Brain pericyte (primary cell): Measurements from ENCODE around the gene BTBD10.

Source experiments
- DNase-seq: peaks from one replicate; pipeline ENCODE4 v3.0.0-alpha.2; 2012; ENCODE audit warnings: low read depth, low spot score

Gene BTBD10

GRCh38 chr11:13375798-13376197 lies 87.2 kb downstream of the BTBD10 start:
- no peak for DNase-seq

DNA sequence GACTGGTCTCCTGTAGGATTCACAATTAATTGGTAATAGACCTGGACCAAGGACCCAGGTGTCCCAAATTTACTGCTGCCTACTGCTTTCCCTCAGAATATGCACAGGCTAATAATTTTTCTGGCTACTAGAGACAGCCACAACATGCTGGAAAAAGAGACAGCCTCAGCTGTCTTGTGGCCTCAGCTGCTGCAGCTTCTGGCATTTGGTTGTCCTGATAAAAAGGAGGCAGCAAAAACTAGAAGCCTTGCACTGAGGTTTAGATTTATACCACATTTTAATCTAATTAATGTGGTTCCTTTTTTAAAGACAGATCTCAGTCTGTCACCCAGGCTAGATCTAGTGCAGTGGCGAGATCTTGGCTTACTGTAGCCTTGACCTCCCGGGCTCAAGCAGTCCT lies 89.8 kb downstream of the BTBD10 start:
- DNase-seq, result no peak

GRCh38 chr11:13368041-13368446 lies 95.0 kb downstream of the BTBD10 start:
- DNase-seq, result no peak

DNA sequence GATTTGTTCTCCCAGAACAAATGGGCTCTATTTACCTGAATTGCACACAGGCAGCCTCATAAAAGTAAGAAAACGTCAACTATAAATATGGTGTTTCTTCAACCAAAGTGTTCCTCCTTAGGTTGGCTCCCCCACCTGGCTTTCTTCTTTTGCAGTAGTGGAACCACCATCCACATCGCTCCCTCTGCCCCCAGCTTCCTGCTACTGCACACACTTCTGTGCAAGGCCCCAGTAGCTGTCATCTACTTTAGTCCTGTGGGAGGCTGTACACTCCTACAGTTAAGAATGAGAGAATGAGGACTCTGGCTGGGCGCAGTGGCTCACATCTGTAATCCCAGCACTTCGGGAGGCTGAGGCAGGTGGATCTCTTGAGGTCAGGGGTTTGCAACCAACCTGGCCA lies 95.9 kb downstream of the BTBD10 start:
- no peak for DNase-seq

GRCh38 chr11:13366266-13367026 lies 96.6 kb downstream of the BTBD10 start:
- DNase-seq, result no peak

- no peak for DNase-seq
These were observed 98.6 kb downstream of the BTBD10 start for GRCh38 chr11:13364388-13364787.

DNA sequence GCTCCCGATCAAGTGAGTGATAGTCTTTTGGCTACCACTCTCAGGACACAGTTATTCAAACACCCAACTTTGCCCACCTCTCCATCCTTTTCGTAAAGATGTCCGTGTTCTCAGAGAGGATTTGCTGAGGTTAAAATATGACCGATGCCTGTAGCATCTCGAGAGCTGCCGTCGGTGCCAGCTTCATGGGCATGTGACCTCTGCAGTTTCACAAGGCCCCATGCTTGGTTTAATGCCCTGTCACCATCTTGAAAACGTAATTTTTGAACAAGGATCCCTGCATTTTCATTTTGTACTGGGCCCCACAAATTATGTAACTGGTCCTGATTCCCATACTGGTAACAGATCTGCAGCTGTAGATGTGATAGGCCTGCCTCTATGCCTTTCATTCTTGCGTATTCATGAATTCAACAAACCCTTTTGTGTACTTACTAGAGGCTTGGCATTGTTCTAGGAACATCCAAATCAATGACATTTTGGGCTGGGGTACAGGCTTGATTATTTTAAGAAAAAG lies 100.4 kb downstream of the BTBD10 start:
- no peak for DNase-seq

DNA sequence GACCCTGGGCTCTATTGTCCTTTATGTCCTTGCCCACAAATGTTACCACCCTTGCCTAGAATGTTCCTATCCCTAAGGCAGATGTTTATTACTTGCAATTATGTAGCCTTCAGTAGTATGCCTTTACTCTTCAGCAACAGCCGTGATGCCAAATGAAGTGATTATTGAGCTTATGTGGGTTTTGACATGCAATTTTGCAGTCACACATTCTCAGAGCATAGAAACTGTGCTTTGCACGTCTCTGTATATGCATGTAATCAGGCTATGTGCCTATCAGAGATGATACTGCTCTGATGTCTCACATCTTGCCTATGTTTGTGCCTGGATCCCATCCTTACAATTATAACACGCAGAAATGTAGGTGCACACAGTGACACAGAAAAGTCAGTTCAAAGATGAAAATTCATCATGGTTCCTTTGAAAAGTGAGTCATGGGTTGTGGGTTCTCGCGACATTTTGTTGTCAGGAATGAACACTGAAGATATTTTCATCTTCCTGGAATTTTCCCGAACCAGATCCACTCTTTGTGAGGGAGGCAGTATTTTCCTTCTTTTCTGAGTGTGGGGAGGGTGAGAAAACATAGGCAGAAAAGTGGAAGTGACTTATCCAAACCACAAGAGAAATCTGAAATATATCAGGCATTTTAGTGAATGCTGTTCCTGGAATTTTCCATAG lies 104.3 kb downstream of the BTBD10 start:
- no peak for DNase-seq

DNA sequence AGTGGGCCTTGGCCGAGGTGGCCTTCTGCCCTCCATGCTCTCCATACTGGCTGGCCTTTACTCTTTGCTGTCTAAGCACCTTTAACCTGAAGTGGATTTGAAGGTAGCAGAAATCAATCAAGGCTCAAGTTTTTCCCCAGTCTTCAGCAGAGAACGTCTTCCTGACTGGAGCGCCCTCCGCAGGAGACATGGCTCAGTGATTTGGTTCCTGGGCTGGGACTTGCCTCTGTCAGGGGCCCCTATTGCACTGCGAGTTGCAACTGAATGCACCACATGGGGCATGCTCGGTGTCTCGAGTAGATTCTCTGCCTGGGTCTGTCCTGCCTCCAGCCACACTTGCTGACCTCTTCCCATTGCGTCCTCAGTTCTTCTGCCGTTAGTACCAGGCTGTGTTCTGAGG lies 105.8 kb downstream of the BTBD10 start:
- DNase-seq, result no peak

DNA sequence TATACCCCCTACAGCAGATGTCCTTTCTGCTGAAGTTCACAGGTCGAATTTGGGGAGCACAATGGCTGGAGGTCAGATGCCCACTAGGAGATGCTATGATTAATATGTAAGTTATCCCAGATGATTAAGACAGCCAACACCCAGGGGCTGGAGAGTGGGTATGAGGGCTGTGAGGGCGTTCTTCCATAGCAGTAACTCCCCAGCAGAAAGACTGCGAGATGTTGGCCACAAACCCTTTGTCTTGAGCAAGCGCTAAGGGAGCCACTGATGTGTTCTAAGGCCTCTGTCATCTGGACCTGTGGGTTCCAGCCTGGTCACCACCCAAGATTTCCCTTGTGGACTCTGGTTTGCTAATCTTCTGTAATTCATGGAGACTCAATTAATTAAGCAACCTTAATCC lies 107.8 kb downstream of the BTBD10 start:
- DNase-seq, result no peak

- no peak for DNase-seq
These were observed 108.7 kb downstream of the BTBD10 start for GRCh38 chr11:13354335-13354734.

DNA sequence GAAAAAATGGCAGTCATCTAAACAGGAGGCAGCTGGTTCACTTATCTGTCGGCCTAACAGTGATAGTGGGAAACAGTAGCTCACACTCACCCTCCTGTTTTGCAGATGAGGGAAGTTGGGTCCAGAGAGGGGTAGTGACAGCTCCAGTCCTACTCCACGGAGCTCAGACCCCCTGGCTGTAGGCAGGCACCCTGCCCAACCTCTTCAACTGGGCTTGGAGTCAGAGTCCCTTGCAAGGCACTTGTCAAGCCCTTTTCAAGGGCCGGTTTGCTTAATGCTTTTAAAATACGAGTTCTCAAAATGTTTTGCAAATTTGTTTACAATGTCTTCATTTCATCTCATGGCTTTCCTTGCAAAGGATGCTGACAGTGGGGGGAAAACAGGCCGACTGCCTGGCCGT lies 110.3 kb downstream of the BTBD10 start:
- DNase-seq, result no peak

GRCh38 chr11:13349581-13349980 lies 113.4 kb downstream of the BTBD10 start:
- DNase-seq, result no peak

DNA sequence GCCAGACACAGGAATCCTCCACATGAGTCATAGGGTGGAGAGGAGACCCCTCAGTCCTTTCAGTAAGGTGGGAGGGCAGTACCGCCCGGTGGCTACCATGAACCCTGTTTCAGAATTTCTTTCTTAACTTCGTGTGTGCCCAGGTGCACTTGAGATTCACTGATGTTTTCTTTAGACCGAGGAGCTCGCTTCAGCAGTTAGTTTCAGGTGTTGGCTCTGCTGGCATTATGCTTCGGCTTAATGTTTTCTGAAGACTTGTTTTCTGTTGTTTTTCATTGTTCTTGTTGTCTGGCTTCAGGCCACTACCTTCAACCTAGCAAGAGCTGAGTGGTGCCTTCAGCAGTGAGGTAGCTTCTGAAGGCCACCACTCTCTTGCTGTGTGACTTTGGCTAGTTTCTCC lies 114.0 kb downstream of the BTBD10 start:
- DNase-seq, result no peak

GRCh38 chr11:13348305-13348704 lies 114.7 kb downstream of the BTBD10 start:
- no peak for DNase-seq

DNA sequence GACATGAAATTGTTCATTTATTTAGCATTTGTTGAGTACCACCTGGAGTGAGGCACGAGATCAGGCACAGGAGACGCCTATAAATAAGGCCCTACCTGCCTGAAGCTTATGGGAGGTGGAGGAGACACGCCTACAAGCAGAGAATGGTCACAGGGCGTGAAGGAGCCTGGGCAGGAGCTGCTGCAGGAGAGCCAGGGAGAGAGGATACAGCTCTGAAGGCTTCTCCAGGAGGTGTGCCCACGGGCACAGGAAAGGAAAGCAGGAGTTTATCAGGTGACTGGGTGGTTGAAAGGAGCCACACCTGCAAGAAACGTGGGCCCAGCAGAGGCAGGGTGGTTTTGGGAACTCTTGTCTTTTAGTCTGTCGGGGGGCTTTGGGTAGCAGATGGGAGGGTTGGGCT lies 115.1 kb downstream of the BTBD10 start:
- no peak for DNase-seq

- DNase-seq, result no peak
These were observed 116.6 kb downstream of the BTBD10 start for GRCh38 chr11:13346470-13346869.

DNA sequence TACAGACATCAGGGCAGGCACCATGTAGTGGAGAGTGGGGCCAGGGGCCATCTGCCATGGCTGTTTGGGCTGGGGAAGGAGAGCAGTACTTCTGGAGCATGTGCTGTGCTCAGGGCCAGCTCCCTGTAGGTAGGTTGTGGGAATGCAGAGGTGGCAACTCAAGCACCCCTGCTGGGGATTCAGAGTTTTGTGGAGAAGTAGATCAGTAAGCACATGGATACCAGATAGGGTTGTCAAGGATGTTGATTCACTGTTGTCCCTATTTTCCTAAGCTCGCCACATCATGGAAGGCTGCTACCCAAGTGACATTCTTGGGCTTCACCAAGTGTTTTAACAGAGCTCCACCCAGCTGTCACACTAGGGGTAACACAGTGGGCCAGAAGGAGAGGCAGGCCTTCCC lies 118.2 kb downstream of the BTBD10 start:
- no peak for DNase-seq

DNA sequence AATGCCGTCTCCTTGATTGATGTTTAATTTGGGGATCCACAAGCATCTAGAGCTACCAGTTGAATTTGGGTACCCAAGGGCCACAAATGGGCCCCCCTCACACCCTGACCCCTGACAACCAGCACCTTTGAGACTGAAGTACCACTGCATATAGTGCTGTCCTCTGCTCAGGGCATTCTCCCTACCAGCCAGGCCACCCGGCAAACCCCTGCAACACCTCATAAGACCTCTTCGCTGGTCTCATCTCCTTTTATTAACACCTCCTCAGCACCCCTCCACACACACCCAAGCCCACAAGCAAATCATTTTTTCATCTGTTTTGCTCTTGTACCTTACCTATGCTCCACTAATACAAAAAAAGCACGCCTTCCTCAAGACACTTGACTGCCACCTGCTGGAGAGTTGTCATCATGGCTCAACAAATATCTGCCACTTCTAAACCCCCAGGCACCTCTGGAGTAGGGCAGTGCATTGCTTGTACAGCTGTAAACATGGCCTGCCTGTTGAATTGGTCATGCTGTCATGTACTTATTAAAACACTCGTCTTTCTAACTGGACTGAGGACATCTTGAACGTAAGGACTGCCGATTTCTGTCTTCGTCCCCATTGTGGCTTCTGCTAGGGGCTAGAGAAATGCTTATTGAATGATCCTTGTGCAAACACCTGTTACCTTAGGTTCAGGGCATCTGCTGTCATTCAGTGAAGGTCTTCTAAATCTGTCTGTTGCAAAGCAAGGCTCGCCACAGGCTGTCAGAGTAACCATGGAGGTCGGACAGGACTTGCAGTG lies 118.9 kb downstream of the BTBD10 start:
- DNase-seq, result no peak

DNA sequence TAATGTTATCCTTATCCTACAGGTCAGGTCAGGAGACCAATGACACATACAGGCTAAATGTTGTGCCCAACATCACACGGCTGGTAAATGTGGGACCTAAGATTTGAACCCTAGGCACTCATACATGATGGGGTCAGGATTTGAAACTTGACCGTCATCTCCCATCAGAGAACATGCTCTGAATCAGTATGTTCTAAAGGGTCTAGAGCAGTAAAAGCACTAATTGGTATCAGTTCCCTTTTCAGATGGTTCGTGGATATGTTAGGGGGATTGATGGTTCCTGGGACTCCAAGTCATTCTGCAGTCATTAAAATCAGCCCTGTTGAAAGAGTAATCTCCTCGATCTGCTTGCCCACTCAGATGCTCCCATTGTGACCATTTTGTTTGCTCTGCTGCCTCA lies 120.0 kb downstream of the BTBD10 start:
- no peak for DNase-seq

GRCh38 chr11:13341026-13341425 lies 122.0 kb downstream of the BTBD10 start:
- no peak for DNase-seq
